Ovary (tissue), 9 donors: ENCODE results near the gene QRSL1. TPM values are rescaled to one million over a fixed set of nuclear protein-coding genes. Genes with fewer than 3 reads are reported as not detected.

Source experiments
- DNase-seq, 5 donors: peaks; one replicate each; pipeline ENCODE4 v3.0.0-alpha.2; 2019 to 2020
- H3K27ac ChIP-seq, 2 donors: fragments of 200-600 bp; one replicate each; pipeline versions ENCODE4 v1.5.1 to v1.8.0; 2019 to 2022
- H3K27me3 ChIP-seq: fragments of 200-600 bp; one replicate; pipeline ENCODE4 v1.8.0; 2022
- H3K36me3 ChIP-seq: fragments of 200-600 bp; sonication (generic); one replicate; pipeline ENCODE4 v1.5.1; 2019
- H3K4me1 ChIP-seq: one replicate; pipeline ENCODE4 v1.8.1; 2013; ENCODE audit warnings: mild to moderate bottlenecking, moderate library complexity; ENCODE audit not compliant: insufficient read depth
- H3K4me3 ChIP-seq: fragments of 200-600 bp; sonication (generic); one replicate; pipeline ENCODE4 v1.5.1; 2017
- H3K9me3 ChIP-seq, 2 donors: fragments of 200-600 bp in 1 of 2; sonication (generic) in 1 of 2; one replicate each; pipeline versions ENCODE4 v1.5.1 to v1.8.1; 2013 to 2019; ENCODE audit warnings: mild to moderate bottlenecking in 1 of 2, moderate library complexity in 1 of 2
- CTCF ChIP-seq, 3 donors: fragments of 450-650 bp in 2 of 3; fragments of 200-600 bp in 1 of 3; IDR thresholded peaks; one replicate each; pipeline versions ENCODE4 v1.5.1 to v1.8.0; 2016 to 2022; ENCODE audit warnings: antibody characterized with exemption in 3 of 3, mild to moderate bottlenecking in 1 of 3
- EP300 ChIP-seq: sonication (generic); formaldehyde crosslinking; IDR thresholded peaks from one replicate; pipeline ENCODE4 v1.6.1; 2017; ENCODE audit warnings: antibody characterized with exemption
- POLR2A ChIP-seq: fragments of 450-650 bp; IDR thresholded peaks from one replicate; pipeline ENCODE4 v1.6.1; 2017; ENCODE audit warnings: antibody characterized with exemption, mild to moderate bottlenecking, moderate library complexity
- WGBS, 3 donors: extraction: QIAGEN DNeasy Blood & Tissue Kit in 1 of 3; methylation state at CpG; one replicate each; pipeline versions ENCODE4 v1.1.5 to v1.1.7; 2013 to 2017; 5-methylcytosine and 5-hydroxymethylcytosine counted together
- intact Hi-C, 4 donors: fragments of 100-400 bp; cut with DNase I; formaldehyde crosslinking; loops; one replicate each; pipeline versions ENCODE4 v1.11.0 to v1.15.1; 2022 to 2023
- polyA plus RNA-seq, 2 donors: library from polyadenylated mRNA; stranded (reverse); fragments of 200-250 nt in 1 of 2; fragments of 350-450 nt in 1 of 2; fragmentation: Illumina TruSeq in 1 of 2; extraction: RNeasy Lipid Tissue Mini Kit (QIAGEN cat#74804) in 1 of 2; gene quantifications; one replicate each; pipeline ENCODE4 v1.2.3, GENCODE V29; 2013 to 2014
- total RNA-seq, 7 donors: library from RNA; depleted of rRNA in 2 of 7; stranded (reverse); fragments of >200 nt in 2 of 7; fragmentation: NEBNext Ultra II Directional in 3 of 7; extraction: Animal tissue kit (Norgen Biotek cat#: 25700) in 3 of 7; gene quantifications; one replicate each; pipeline versions ENCODE4 v1.1.0 to v1.2.4, GENCODE V29; 2016 to 2023
- donor health status: DM: no; HTN: no; CAD: no; lungs with moderate emphysema.
- donor health status: DM: no; HTN: no; CAD: no.
- donor health status: Bipolar disorder and iron deficiency.
- donor health status: DM: yes; HTN: yes; CAD: no.
- donor health status: DM: no; HTN: no; CAD: no.
- donor health status: DM: yes; HTN: yes; CAD: no.

The QRSL1 gene
- total and polyA plus RNA-seq, 9 donors, result 6.4 to 15.7 (median 8.6) TPM

GRCh38 chr6:106658469-106658868 lies 29.1 kb downstream of the QRSL1 start:
- intact Hi-C loops, result no loop called here
- no peaks in the 10 kb centered on the region for H3K36me3 ChIP-seq
- H3K4me1 ChIP-seq, result no peaks in the 10 kb centered on the region
- H3K9me3 ChIP-seq, result peaks cover 0 to 4% of the 10 kb centered on the region in 2 donors
- H3K27me3 ChIP-seq, result no peaks in the 10 kb centered on the region
- H3K27ac ChIP-seq, result no peak overlapping the region
- DNase-seq, result no peak
- 93 to 98% (median 93%) methylated on average over 4 of the region's 4 CpGs for WGBS, 3 donors
- no peak overlapping the region for H3K4me3 ChIP-seq
- TF ChIP-seq CTCF (IDR thresholded peaks at IDR 0.05) (no peak), EP300 (no peak), POLR2A (no peak)

- Histone ChIP-seq H3K27ac (no peak overlapping the region), H3K36me3 (no peaks in the 10 kb centered on the region), H3K27me3 (no peaks in the 10 kb centered on the region), H3K4me1 (no peaks in the 10 kb centered on the region), H3K4me3 (no peak overlapping the region), H3K9me3 (peaks cover 0 to 4% of the 10 kb centered on the region in 2 donors)
- DNase-seq, result no peak
- TF ChIP-seq CTCF (IDR thresholded peaks at IDR 0.05) (no peak), POLR2A (no peak), EP300 (no peak)
- intact Hi-C loops, result no loop called here
- 92 to 98% (median 97%) methylated on average over 2 of the region's 2 CpGs for WGBS, 3 donors
These were observed 30.5 kb downstream of the QRSL1 start for GRCh38 chr6:106659859-106660258.

- WGBS, 3 donors, result 87 to 94% (median 90%) methylated on average over 2 of the region's 2 CpGs
These were observed 33.1 kb downstream of the QRSL1 start for GRCh38 chr6:106662458-106662857.

GRCh38 chr6:106666282-106667021 lies 37.1 kb downstream of the QRSL1 start:
- no peak for DNase-seq

More at GRCh38 chr6:106662458-106662857, 33.1 kb downstream of the QRSL1 start:
- TF ChIP-seq CTCF (IDR thresholded peaks at IDR 0.05) (no peak), POLR2A (no peak), EP300 (no peak)
- Histone ChIP-seq H3K9me3 (no peaks in the 10 kb centered on the region), H3K4me1 (no peaks in the 10 kb centered on the region), H3K27ac (no peak overlapping the region), H3K27me3 (no peaks in the 10 kb centered on the region), H3K36me3 (no peaks in the 10 kb centered on the region), H3K4me3 (no peak overlapping the region)
- intact Hi-C loops, result no loop called here
- no peak for DNase-seq

More at GRCh38 chr6:106666282-106667021, 37.1 kb downstream of the QRSL1 start:
- intact Hi-C loops, result no loop called here
- Histone ChIP-seq H3K4me3 (no peak overlapping the region), H3K27ac (no peak overlapping the region), H3K9me3 (no peaks in the 10 kb centered on the region), H3K4me1 (no peaks in the 10 kb centered on the region), H3K36me3 (no peaks in the 10 kb centered on the region), H3K27me3 (no peaks in the 10 kb centered on the region)
- TF ChIP-seq CTCF (IDR thresholded peaks at IDR 0.05) (no peak), EP300 (no peak), POLR2A (no peak)
- WGBS, 3 donors, result 84 to 86% (median 84%) methylated on average over 6 of the region's 6 CpGs
